ENCODE results near the gene PRSS57. TPM values are rescaled to one million over a fixed set of nuclear protein-coding genes. Genes with fewer than 3 reads are reported as not detected.

The PRSS57 gene
- total and polyA plus RNA-seq, 2 donors (not counting 1 experiment from before 2014, with no cell fraction given): not detected

- H4K20me1 ChIP-seq (ENCODE audit: control insufficient read depth, insufficient read depth, low read length, poor library complexity, severe bottlenecking): no peaks in the 10 kb centered on the region
- 83% methylated on average over 4 of the region's 13 CpGs for WGBS (ENCODE audit: insufficient coverage)
- Mint-ChIP-seq H3K9me3 (ENCODE audit: insufficient read depth) (no peaks in the 10 kb centered on the region), H3K27ac (no peak overlapping the region), H3K4me3 (no peak overlapping the region), H3K4me1 (peaks cover 11% of the 10 kb centered on the region), H3K27me3 (peaks cover 6% of the 10 kb centered on the region)
- no peak overlapping the region for H3K9ac ChIP-seq (ENCODE audit: low read length)
- H3K36me3 ChIP-seq (replicated peaks in 1 of 2; ENCODE audit: control extremely low read depth in 1 of 2, control insufficient read depth in 1 of 2, extremely low read depth in 1 of 2, insufficient read depth in 2 of 2, low read length in 1 of 2): no peaks in the 10 kb centered on the region
- H3K9me3 ChIP-seq (ENCODE audit: control extremely low read depth in 1 of 3, control insufficient read depth in 2 of 3, insufficient read depth in 1 of 3, low read length in 2 of 3): peaks cover 0 to 7% (median 0%) of the 10 kb centered on the region in 3 donors
- peak overlapping the region; percentile 66 for H3K4me2 ChIP-seq (replicated peaks; ENCODE audit: low read depth, low read length, poor library complexity, severe bottlenecking)
- TF ChIP-seq EZH2 (IDR thresholded peaks at IDR 0.05; ENCODE audit: borderline replicate concordance, insufficient read depth, low read depth, low read length, poor library complexity, severe bottlenecking): no peak
- TF ChIP-seq CTCF (IDR thresholded peaks at IDR 0.05): no peak
- DNase-seq (no peak), ATAC-seq (ENCODE audit: low read depth) (no peak)
- intact Hi-C loops (cut with micrococcal nuclease): no loop called here
- no peak overlapping the region for H3K4me3 ChIP-seq (ENCODE audit: control extremely low read depth in 1 of 5, extremely low read depth in 1 of 5, insufficient read depth in 1 of 5, low read depth in 2 of 5, low read length in 4 of 5)
- H3K27ac ChIP-seq (ENCODE audit: low read length in 2 of 2): no peak overlapping the region
- H3K79me2 ChIP-seq (ENCODE audit: control insufficient read depth, insufficient read depth, low read length): no peaks in the 10 kb centered on the region
- ChIA-PET POLR2A (interaction anchor here (0.6 kb wide), 1 partner anchor 946 kb away, joined by 6 read pairs; no protein-coding TSS in a partner anchor), CTCF (interaction anchor here (0.6 to 1.3 kb wide), 3 partner anchors 11 to 95 kb away, joined by 3 read pairs; no protein-coding TSS in a partner anchor)
- H3K4me1 ChIP-seq (ENCODE audit: control insufficient read depth in 2 of 2, insufficient read depth in 2 of 2, low read length in 2 of 2): peaks cover 14 to 22% of the 10 kb centered on the region in 2 donors
- peaks cover 0 to 33% (median 6%) of the 10 kb centered on the region in 4 experiments for H3K27me3 ChIP-seq (replicated peaks in 1 of 4; ENCODE audit: control extremely low read depth in 1 of 4, control insufficient read depth in 3 of 4, insufficient read depth in 4 of 4, low read length in 3 of 4)
- no peak overlapping the region for H2AFZ ChIP-seq (ENCODE audit: insufficient read depth, low read depth, low read length, poor library complexity, severe bottlenecking)
Measured at GRCh38 chr19:723247-723646, 28.0 kb upstream of the PRSS57 start.

- Mint-ChIP-seq H3K27me3 (peaks cover 10% of the 10 kb centered on the region), H3K4me3 (peak overlapping the region; percentile 55), H3K4me1 (peaks cover 11% of the 10 kb centered on the region), H3K27ac (no peak overlapping the region), H3K9me3 (ENCODE audit: insufficient read depth) (no peaks in the 10 kb centered on the region)
- Histone ChIP-seq H3K79me2 (ENCODE audit: control insufficient read depth, insufficient read depth, low read length) (no peaks in the 10 kb centered on the region), H3K27ac (ENCODE audit: low read length in 2 of 2) (no peak overlapping the region), H3K9me3 (ENCODE audit: control extremely low read depth in 1 of 3, control insufficient read depth in 2 of 3, insufficient read depth in 1 of 3, low read length in 2 of 3) (peaks cover 0 to 7% (median 0%) of the 10 kb centered on the region in 3 donors), H3K36me3 (replicated peaks in 1 of 2; ENCODE audit: control extremely low read depth in 1 of 2, control insufficient read depth in 1 of 2, extremely low read depth in 1 of 2, insufficient read depth in 2 of 2, low read length in 1 of 2) (no peaks in the 10 kb centered on the region), H3K4me3 (ENCODE audit: control extremely low read depth in 1 of 5, extremely low read depth in 1 of 5, insufficient read depth in 1 of 5, low read depth in 2 of 5, low read length in 4 of 5) (no peak overlapping the region), H3K4me2 (replicated peaks; ENCODE audit: low read depth, low read length, poor library complexity, severe bottlenecking) (peak overlapping the region; percentile 66), H4K20me1 (ENCODE audit: control insufficient read depth, insufficient read depth, low read length, poor library complexity, severe bottlenecking) (no peaks in the 10 kb centered on the region), H3K9ac (ENCODE audit: low read length) (peak overlapping the region; percentile 11), H3K4me1 (ENCODE audit: control insufficient read depth in 2 of 2, insufficient read depth in 2 of 2, low read length in 2 of 2) (peaks cover 14 to 22% of the 10 kb centered on the region in 2 donors), H2AFZ (ENCODE audit: insufficient read depth, low read depth, low read length, poor library complexity, severe bottlenecking) (peak overlapping the region; percentile 49), H3K27me3 (replicated peaks in 1 of 4; ENCODE audit: control extremely low read depth in 1 of 4, control insufficient read depth in 3 of 4, insufficient read depth in 4 of 4, low read length in 3 of 4) (peaks cover 0 to 35% (median 6%) of the 10 kb centered on the region in 4 experiments)
- ATAC-seq (ENCODE audit: low read depth) (peak; percentile 53), DNase-seq (no peak)
- ChIA-PET CTCF (interaction anchor here (0.6 to 1.3 kb wide), 4 partner anchors 11 to 224 kb away, joined by 3 read pairs; no protein-coding TSS in a partner anchor), POLR2A (no interaction called here)
- intact Hi-C loops (cut with micrococcal nuclease): no loop called here
- TF ChIP-seq EZH2 (IDR thresholded peaks at IDR 0.05; ENCODE audit: borderline replicate concordance, insufficient read depth, low read depth, low read length, poor library complexity, severe bottlenecking): no peak
- no peak for TF ChIP-seq CTCF (IDR thresholded peaks at IDR 0.05)
- WGBS (ENCODE audit: insufficient coverage): 8% methylated on average over 17 of the region's 17 CpGs
Measured at GRCh38 chr19:722553-723101, 27.4 kb upstream of the PRSS57 start.

Data from B cell (primary cell).